GM21515 (cell line): ENCODE results near the gene PRRC1.
"Not testable (repeated sequence)": the region's sequence is repeated elsewhere in the genome, so short reads cannot be mapped to it uniquely, and the experiment has no call there.

ENCODE experiments used
- ATAC-seq: cut with Tn5 transposase; IDR thresholded peaks from one replicate; pipeline ENCODE4 v1.9.1; 2021; ENCODE audit not compliant: unreplicated experiment

PRRC1 gene

GRCh38 chr5:127540553-127540952 is 23.1 kb downstream of the PRRC1 start:
- ATAC-seq, result not testable (repeated sequence)

- not testable (repeated sequence) for ATAC-seq
These were observed 27.8 kb downstream of the PRRC1 start for GRCh38 chr5:127545249-127545648.

- ATAC-seq, result no peak
These were observed 32.1 kb downstream of the PRRC1 start for GRCh38 chr5:127549551-127549950.

GRCh38 chr5:127550652-127551409 is 33.4 kb downstream of the PRRC1 start:
- ATAC-seq, result no peak

GRCh38 chr5:127551410-127552041 is 34.1 kb downstream of the PRRC1 start:
- no peak for ATAC-seq

GRCh38 chr5:127555826-127556225 is 38.4 kb downstream of the PRRC1 start:
- no peak for ATAC-seq

GRCh38 chr5:127556609-127557334 is 39.3 kb downstream of the PRRC1 start:
- ATAC-seq, result no peak

GRCh38 chr5:127558273-127558672 is 40.8 kb downstream of the PRRC1 start:
- no peak for ATAC-seq

GRCh38 chr5:127561254-127561653 is 43.8 kb downstream of the PRRC1 start:
- ATAC-seq, result no peak

GRCh38 chr5:127562252-127562651 is 44.8 kb downstream of the PRRC1 start:
- no peak for ATAC-seq

GRCh38 chr5:127563136-127563535 is 45.7 kb downstream of the PRRC1 start:
- ATAC-seq, result no peak

- peak; percentile 49 for ATAC-seq
These were observed 46.7 kb downstream of the PRRC1 start for GRCh38 chr5:127564002-127564769.

GRCh38 chr5:127565586-127566270 is 48.3 kb downstream of the PRRC1 start:
- ATAC-seq, result no peak

- ATAC-seq, result peak; percentile 80
These were observed 49.8 kb downstream of the PRRC1 start for GRCh38 chr5:127567026-127567768.

GRCh38 chr5:127568166-127568565 is 50.7 kb downstream of the PRRC1 start:
- ATAC-seq, result no peak

- ATAC-seq, result not testable (repeated sequence)
These were observed 52.0 kb downstream of the PRRC1 start for GRCh38 chr5:127569471-127569870.

GRCh38 chr5:127571314-127572131 is 54.1 kb downstream of the PRRC1 start:
- peak; percentile 59 for ATAC-seq

- ATAC-seq, result no peak
These were observed 55.5 kb downstream of the PRRC1 start for GRCh38 chr5:127572930-127573329.
